ENCODE measurements around the gene ADAM15.

ADAM15 gene

GRCh38 chr1:155011437-155012025, 39.6 kb upstream of the ADAM15 start:
- 0 out of 2 replicates have a peak, but pooled peaks cover 3% of the 10 kb centered on the region for H3K79me2 ChIP-seq (ENCODE audit: control insufficient read depth, low read length)
- no peak for TF ChIP-seq EZH2phosphoT487 (IDR thresholded peaks at IDR 0.05; ENCODE audit: borderline replicate concordance, low read length)
- no peak for TF ChIP-seq CTCF (IDR thresholded peaks at IDR 0.05; ENCODE audit: low read depth, low read length, poor library complexity, severe bottlenecking)
- peaks cover 22% of the 10 kb centered on the region for H3F3A ChIP-seq (ENCODE audit: control insufficient read depth, insufficient read depth)
- H3K4me1 ChIP-seq (ENCODE audit: control insufficient read depth, low read length), result peaks cover 90% of the 10 kb centered on the region
- no peaks in the 10 kb centered on the region for H4K20me1 ChIP-seq (ENCODE audit: control insufficient read depth, insufficient read depth, low read depth, low read length)
- no peak overlapping the region for H3K27ac ChIP-seq (ENCODE audit: low read depth, low read length)
- H3K4me3 ChIP-seq (ENCODE audit: low read length), result no peak overlapping the region
- peaks cover 23% of the 10 kb centered on the region for H3K36me3 ChIP-seq (ENCODE audit: control insufficient read depth, low read length)
- H3K9me3 ChIP-seq (ENCODE audit: control insufficient read depth, insufficient read depth, low read length), result no peaks in the 10 kb centered on the region
- H3K27me3 ChIP-seq (ENCODE audit: control insufficient read depth, low read length), result no peaks in the 10 kb centered on the region
- no peak overlapping the region for H3K4me2 ChIP-seq (ENCODE audit: low read length)
- no peaks in the 10 kb centered on the region for H3K9me2 ChIP-seq (replicated peaks; ENCODE audit: control insufficient read depth, low read length)

DNA sequence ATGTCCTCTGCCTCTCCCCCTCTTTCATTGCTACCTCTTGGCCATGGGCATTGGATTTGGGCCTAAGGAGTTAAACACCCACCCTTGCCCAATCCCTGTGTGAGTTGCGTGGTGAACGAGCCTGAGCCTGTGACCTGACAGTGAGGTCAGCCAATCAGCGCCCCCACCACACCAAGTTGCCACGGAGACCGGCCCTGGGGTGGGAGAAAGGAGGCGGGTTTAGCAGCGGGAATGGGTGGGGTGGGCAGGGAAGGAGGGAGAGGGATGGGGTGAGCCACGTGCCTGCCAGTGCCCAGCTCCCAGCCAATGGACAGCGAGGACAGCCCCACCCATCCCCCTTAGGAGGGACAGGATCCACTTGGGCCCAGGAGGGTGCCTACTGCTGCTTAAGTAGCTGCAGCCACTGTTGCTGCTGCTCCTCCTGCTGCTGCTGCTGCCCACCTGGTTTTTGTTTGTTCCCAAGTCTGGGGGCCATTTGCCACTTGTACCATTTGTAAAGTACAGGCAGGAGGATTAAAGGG, 39.0 kb upstream of the ADAM15 start:
- Histone ChIP-seq H3K9me2 (replicated peaks; ENCODE audit: control insufficient read depth, low read length) (no peaks in the 10 kb centered on the region), H3K4me3 (ENCODE audit: low read length) (no peak overlapping the region), H3F3A (ENCODE audit: control insufficient read depth, insufficient read depth) (peaks cover 25% of the 10 kb centered on the region), H3K36me3 (ENCODE audit: control insufficient read depth, low read length) (peaks cover 24% of the 10 kb centered on the region), H3K9me3 (ENCODE audit: control insufficient read depth, insufficient read depth, low read length) (no peaks in the 10 kb centered on the region), H3K79me2 (ENCODE audit: control insufficient read depth, low read length) (0 out of 2 replicates have a peak, but pooled peaks cover under 1% of the 10 kb centered on the region), H3K4me1 (ENCODE audit: control insufficient read depth, low read length) (peaks cover 90% of the 10 kb centered on the region), H4K20me1 (ENCODE audit: control insufficient read depth, insufficient read depth, low read depth, low read length) (no peaks in the 10 kb centered on the region), H3K27me3 (ENCODE audit: control insufficient read depth, low read length) (no peaks in the 10 kb centered on the region), H3K4me2 (ENCODE audit: low read length) (no peak overlapping the region), H3K27ac (ENCODE audit: low read depth, low read length) (no peak overlapping the region)
- TF ChIP-seq EZH2phosphoT487 (IDR thresholded peaks at IDR 0.05; ENCODE audit: borderline replicate concordance, low read length), result no peak
- TF ChIP-seq CTCF (IDR thresholded peaks at IDR 0.05; ENCODE audit: low read depth, low read length, poor library complexity, severe bottlenecking), result no peak

DNA sequence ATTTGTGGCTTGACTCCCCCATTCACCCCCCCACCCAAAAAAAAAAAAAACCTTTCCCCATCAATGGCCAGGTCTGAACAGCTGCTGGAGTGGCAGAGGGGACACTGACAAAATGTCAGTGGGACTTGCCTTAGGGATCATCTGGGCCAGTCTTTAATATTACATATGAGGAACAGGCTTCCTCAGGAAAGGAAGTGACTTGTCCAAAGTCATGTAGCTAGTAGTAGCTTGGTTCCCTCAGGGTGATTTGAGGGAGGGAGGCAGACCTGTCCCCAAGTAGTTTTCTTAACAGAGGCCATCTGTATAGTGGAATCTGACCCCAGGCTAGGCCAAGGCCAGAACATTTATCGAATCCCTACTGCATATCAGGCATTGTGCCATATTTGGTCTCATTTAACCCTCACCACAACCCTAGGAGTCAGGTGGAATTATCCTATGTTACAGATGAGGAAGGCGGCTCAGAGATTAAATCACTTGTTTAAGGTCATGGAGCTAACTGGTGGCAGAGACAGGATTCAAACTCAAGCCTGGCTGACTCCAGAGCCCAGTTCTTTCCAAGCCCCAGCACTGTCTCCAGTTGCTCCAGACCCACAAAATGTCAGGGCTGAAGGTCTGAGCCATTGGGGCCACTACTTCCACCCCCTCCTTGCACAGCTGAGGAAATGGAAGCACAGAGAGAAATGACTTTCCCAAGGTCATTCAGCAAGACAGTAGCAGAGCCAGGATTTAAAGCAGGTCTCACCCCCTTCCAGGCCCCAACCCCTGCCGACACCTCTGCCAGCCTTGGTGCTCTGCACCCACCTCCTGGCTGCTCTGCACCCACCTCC, 38.1 kb upstream of the ADAM15 start:
- Histone ChIP-seq H4K20me1 (ENCODE audit: control insufficient read depth, insufficient read depth, low read depth, low read length) (no peaks in the 10 kb centered on the region), H3K27ac (ENCODE audit: low read depth, low read length) (no peak overlapping the region; the same call in 1 of the 2 replicates), H3F3A (ENCODE audit: control insufficient read depth, insufficient read depth) (peaks cover 25% of the 10 kb centered on the region), H3K4me3 (ENCODE audit: low read length) (no peak overlapping the region), H3K4me1 (ENCODE audit: control insufficient read depth, low read length) (peaks cover 93% of the 10 kb centered on the region), H3K79me2 (ENCODE audit: control insufficient read depth, low read length) (no peaks in the 10 kb centered on the region), H3K36me3 (ENCODE audit: control insufficient read depth, low read length) (peaks cover 24% of the 10 kb centered on the region), H3K4me2 (ENCODE audit: low read length) (peak overlapping the region; percentile 52; the same call in 1 of the 2 replicates), H3K27me3 (ENCODE audit: control insufficient read depth, low read length) (no peaks in the 10 kb centered on the region), H3K9me3 (ENCODE audit: control insufficient read depth, insufficient read depth, low read length) (no peaks in the 10 kb centered on the region), H3K9me2 (replicated peaks; ENCODE audit: control insufficient read depth, low read length) (no peaks in the 10 kb centered on the region)
- TF ChIP-seq CTCF (IDR thresholded peaks at IDR 0.05; ENCODE audit: low read depth, low read length, poor library complexity, severe bottlenecking), result no peak
- no peak for TF ChIP-seq EZH2phosphoT487 (IDR thresholded peaks at IDR 0.05; ENCODE audit: borderline replicate concordance, low read length)

Measured in DOHH2 (cell line).